Left renal pelvis (tissue), 4 donors: ENCODE results near the gene YKT6. TPM values are rescaled to one million over a fixed set of nuclear protein-coding genes. Genes with fewer than 3 reads are reported as not detected.

Source experiments
- DNase-seq, 4 donors: peaks; one replicate each; pipeline ENCODE4 v3.0.0-alpha.2; 2013; ENCODE audit warnings: low read depth in 4 of 4, low spot score in 3 of 4
- polyA plus RNA-seq, 4 donors: library from polyadenylated mRNA; unstranded; fragments of 120-200 nt; gene quantifications; one replicate each; pipeline ENCODE4 v1.2.1, GENCODE V29; 2013; ENCODE audit not compliant: insufficient read length in 4 of 4

The YKT6 gene
- polyA plus RNA-seq, 4 donors, result 67.7 to 82.2 (median 80.8) TPM

- DNase-seq, result no peak
These were observed 28.8 kb downstream of the YKT6 start for GRCh38 chr7:44229546-44230105.

DNA sequence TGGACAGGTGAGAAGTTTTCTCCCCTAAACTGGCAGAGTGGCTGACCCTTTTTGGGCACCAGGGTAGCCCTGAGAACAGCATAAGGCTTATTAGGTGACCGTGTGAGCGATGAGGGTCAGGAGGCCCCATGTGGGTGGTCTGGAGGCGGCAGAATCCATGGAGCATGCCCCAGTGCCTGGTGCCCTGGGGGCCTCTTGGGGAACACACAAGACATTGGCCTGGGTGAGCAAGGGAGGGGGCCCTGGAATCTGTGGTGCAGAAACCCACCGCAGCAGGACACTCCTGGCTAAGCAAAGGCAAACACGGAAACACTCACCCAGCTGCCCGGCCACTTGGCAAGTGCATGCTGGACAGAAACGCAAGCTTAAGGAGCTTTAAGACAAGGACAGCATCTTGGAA lies 29.5 kb downstream of the YKT6 start:
- DNase-seq, result no peak

DNA sequence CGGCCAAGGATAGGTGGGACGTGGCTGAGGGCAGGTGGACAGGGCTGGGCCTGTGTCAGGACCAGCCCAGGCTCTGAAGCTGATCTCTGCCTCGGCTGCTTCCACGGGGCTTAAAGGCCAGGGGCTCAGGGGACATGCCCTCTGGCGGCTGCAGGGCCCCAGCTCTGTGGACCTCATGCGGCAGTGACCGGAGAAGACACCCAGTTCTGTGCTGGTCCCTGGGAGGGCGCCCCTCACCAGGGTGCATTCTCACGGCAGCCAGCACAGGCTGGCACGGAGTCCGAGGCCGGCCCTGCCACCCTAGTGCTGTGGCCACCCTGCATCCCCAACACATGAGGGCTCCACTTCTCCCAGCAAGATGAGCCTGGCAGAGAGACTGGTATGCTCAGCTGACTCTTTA lies 30.3 kb downstream of the YKT6 start:
- no peak for DNase-seq

DNA sequence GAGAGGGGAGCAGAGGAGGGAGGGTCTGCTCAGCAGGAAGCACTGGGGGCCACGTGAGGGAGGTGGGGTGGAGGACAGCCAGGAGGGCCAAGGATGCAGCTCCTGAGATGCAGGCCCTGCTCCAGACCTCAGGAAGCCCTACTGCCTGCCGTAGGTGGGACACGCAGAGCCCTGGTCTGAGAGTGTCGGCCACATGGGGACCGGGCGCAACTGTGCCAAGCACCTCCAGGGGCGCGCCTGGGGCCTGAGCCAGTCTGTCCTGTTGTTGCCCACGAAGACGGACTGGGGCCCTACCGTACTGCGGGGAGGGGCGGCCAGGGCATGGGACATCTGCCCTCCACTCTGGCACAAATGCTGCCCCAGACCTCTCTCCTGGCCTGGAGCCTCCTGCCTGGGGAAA lies 31.6 kb downstream of the YKT6 start:
- DNase-seq, result no peak

DNA sequence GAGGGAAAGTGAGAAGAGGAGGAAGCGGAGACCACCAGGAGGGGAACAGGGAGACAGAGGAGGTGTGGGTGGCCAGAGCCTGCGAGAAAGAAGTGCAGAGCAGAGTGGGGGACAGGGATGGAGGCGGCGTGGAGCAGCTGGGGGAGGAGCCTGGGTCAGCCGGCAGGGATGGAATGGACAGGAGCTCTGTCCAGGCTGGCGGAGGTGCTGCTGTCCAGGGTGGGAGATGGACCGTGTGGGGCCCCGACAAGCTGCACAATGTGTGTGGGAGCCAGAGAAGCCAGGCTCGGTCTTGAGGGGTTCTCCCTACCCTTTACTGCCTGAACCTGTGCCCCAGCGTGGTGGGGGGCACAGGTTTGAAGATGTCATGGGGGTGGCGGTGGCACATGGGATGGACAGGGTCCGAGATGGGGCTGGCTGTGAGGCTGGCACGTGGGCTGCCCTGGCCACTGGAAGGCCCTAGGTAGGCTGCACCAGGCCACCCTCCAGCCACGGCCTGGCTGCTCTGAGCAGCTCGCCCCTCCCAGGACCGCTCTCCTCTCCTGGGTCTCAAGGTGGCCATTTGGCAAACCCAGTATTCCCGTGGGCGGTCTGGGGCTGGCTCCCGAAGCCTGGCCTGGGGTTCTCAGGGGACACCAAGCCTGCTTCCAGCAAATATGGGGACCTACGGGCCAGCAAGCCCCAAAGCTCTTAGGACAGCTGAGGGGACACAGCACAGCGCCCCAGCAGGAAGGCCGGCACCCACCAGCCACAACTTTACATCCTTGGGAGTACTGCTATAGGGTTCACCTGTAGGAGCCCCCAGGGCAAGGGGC lies 32.3 kb downstream of the YKT6 start:
- DNase-seq, result no peak

GRCh38 chr7:44235066-44235465 lies 34.3 kb downstream of the YKT6 start:
- no peak for DNase-seq

- DNase-seq, result no peak
These were observed 35.0 kb downstream of the YKT6 start for GRCh38 chr7:44235582-44236332.

DNA sequence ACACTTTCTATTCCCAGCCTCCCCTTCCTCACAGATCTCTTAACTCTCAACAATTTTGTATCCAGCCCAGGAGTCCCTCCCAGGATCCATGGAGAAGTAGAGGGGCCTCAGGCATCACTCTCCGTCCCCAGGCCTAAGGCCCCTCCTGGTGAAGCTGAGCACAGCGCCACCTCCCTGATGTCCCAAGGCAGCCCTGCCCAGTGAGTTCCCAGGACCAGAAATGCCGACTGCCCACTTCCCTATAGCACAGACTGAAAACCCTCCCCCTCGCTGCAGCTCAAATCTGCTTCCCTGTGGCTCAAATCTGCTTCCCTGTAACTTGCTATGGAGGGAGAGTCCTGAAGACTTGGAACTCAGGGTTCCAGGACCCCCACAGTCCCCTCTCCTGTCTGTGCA lies 35.6 kb downstream of the YKT6 start:
- no peak for DNase-seq

- DNase-seq, result no peak
These were observed 36.9 kb downstream of the YKT6 start for GRCh38 chr7:44237696-44238095.

DNA sequence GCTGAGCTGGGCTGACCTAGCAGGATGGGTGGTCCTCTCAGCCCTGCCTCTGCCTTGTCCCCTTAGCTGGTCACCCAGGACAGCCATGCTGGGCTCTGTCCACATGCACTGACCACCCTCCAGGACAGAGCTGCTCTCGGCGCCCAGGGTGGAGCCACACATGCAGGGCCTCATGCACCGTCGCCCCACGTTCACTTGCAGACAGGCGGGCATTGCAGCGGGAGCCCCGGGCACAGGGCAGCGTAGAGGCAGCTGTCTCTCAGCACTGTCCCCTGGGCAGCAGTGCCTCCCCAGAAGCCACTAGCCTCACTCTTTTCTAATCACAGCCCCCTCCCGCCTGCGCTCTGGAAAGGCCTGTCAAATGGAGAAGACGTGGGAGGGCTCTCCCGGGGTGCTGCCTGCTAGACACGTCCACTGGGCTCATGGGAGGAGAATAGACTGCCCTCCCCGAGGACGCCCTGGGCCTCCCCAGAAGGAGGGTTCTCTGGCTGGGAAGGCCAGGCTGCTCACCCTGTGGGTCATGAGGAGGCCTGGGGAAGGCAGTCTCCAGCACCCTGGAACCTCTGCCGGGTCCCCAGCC lies 37.4 kb downstream of the YKT6 start:
- DNase-seq, result no peak

GRCh38 chr7:44239361-44239760 lies 38.6 kb downstream of the YKT6 start:
- no peak for DNase-seq

DNA sequence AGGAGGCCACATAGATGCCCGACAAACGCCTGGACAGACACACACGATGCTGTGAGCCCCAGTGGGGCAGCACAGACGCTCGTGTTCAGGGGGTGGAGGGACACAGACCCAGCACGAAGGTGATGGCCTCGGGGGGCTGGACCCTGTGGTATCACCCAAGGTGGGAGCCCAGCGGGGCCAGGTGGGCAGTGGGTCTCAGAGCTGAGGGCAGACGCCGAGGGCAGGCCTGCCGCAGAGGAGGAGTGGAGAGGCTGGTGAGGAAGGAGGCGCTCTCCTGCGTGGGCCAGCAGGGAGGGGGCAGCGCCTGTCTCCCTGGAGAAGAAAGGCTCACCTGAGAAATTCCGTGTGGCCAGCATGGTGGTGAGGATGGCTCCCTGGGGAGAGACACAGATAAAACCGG lies 39.6 kb downstream of the YKT6 start:
- DNase-seq, result no peak

GRCh38 chr7:44240983-44241510 lies 40.3 kb downstream of the YKT6 start:
- DNase-seq, result peak in 2 of 4 donors; percentile 55 to 57

DNA sequence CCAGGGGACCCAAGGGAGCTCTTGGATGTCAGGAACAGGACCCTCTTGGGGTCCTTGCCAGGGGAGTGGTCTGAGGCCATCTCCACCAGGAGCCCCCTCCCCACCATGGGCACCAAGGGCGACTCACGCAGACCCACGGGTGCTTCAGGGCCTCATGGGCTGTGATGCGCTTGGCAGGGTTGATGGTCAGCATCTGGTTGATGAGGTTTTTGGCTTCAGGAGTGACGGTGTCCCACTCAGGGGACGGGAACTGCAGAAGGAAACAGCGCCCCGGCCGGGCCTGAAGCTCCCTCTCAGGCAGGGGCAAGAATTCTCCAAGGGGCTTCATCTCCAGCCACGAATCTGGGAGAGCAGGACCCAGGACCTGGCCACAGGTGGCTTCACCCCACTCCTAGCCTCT lies 41.3 kb downstream of the YKT6 start:
- DNase-seq, result no peak

- DNase-seq, result no peak
These were observed 43.5 kb downstream of the YKT6 start for GRCh38 chr7:44244282-44244681.

DNA sequence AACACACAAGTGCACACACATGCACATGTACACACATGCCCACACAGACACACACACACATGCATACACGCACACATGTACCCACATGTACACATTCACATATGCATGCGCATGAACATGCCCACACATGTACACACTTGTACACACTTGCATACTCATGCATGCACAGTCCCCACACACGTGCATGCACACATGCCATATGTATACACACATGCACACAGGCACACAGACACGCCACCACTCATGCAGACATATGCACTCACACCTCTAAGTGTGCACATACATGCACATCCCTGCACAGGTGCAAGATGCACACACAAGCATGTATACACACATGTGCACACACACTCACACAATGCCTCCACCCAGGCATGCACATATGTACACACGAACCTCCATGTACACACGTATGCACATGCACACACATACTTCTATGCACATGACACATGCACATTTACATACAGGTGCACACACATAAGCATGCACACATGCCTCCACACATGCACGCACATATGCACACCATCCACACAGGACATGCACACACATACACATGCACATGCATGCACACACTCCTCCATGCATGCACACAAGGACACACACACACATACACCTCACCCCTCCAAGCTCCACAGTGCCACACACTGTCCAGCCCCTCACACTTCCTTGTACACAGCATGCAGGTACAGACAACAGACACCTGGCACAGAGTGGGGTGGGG lies 45.8 kb downstream of the YKT6 start:
- no peak for DNase-seq

DNA sequence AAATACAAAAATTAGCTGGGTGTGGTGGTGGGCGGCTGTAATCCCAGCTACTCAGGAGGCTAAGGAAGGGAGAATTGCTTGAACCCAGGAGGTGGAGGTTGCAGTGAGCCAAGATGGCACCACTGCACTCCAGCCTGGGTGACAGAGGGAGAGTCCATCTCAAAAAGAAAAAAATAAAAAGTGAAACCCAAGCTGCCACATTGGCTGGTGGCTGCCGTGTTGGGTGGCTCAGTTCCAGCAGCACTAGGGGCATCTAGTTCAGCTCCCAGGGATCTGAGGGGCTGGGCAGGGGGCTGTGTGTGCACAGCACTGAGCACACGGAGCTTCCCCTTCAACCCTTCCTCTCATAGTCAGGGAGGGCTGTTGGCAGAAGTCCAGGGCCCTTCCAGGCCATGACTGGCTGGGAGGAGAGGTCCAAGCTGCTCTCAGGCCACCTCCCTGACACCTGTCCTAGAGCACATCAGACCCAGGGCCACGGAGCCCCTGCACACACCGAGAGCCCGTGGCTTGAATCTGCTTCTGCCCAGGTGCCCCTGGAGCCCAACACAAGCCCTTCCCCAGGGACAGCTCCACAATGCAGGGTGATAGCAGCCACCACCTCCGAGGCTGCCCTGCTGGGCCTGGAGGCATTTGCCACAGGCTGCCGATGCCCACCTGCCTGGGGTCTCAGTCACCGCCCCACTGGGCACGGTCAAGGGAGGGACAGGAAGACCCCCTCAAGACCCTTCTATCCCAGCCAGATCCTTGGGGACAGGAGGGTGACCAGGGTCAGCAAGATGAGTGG lies 47.3 kb downstream of the YKT6 start:
- DNase-seq, result no peak

DNA sequence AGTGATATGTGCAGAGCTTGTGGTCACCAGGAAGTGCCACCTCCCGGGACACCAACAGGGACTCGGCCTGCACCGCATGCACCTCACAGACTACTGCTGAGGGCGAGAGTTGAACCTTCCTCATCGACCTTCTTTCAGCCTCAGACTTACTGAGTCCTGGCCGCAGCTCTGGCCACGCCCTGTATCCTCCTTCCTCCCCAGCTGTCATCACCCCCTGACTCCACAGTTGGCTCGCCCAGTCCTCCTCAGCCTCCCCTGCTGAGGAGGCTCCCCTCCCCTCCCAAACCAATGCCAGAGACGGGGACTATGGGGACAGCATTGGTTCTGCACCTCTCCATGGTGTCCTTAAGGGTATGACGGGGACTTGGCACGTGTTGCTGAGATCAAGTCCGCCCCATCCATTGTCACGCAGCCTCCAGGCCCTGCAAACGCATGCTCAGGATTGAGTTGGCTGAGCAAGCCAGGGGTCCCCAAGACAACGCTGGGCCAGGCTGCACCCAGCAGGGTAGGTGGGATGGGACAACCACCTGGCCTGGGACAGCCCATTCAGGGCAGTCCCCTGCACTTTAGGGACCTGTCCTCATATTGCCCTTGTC lies 49.0 kb downstream of the YKT6 start:
- DNase-seq, result no peak

DNA sequence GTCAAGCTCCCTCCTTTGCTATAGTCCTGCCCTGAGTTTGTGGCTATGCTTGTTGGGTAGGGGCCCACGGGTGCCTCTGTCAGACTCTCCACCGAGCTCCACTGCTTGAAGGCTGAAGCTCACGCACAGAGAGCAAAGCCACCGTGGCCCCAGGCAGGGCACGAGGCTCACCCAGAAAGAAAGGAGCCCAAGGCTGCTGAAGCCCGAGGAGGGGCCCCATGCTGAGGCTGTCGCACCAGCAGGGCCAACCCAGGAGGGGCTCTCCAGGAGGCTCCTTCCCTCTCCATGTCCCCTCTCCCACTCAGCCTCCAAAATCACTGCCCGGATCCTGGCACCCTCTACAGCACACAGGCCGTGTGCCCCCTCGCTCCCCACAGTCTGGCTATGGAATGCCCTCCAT lies 50.5 kb downstream of the YKT6 start:
- no peak for DNase-seq
